SK-N-SH treated with all-trans-retinoic acid at 6 μM for 48 hours (cell line): ENCODE data around the gene FHIT.

Source experiments
- ZFP30 ChIP-seq: fragments of 450-650 bp; formaldehyde crosslinking; IDR thresholded peaks from 2 replicates; pipeline ENCODE4 v1.5.0; 2022; ENCODE audit warnings: mild to moderate bottlenecking, moderate library complexity
- TF ChIP-seq, protein P1 (sequence below): fragments of 250-450 bp; sonication (Bioruptor Pico); IDR thresholded peaks from 2 replicates; pipeline ENCODE4 v1.8.0; 2020; ENCODE audit warnings: mild to moderate bottlenecking, moderate library complexity, borderline replicate concordance

GRCh38 chr3:59879031-59879581, 1372.1 kb downstream of the FHIT start:
- no peak for TF ChIP-seq ZFP30 (CRISPR knock-in tag)
- TF ChIP-seq, protein P1, sequence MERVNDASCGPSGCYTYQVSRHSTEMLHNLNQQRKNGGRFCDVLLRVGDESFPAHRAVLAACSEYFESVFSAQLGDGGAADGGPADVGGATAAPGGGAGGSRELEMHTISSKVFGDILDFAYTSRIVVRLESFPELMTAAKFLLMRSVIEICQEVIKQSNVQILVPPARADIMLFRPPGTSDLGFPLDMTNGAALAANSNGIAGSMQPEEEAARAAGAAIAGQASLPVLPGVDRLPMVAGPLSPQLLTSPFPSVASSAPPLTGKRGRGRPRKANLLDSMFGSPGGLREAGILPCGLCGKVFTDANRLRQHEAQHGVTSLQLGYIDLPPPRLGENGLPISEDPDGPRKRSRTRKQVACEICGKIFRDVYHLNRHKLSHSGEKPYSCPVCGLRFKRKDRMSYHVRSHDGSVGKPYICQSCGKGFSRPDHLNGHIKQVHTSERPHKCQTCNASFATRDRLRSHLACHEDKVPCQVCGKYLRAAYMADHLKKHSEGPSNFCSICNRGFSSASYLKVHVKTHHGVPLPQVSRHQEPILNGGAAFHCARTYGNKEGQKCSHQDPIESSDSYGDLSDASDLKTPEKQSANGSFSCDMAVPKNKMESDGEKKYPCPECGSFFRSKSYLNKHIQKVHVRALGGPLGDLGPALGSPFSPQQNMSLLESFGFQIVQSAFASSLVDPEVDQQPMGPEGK, result no peak
